Pulmonary artery endothelial cell (primary cell): Measurements from ENCODE around the gene PYGM. TPM values are rescaled to one million over a fixed set of nuclear protein-coding genes. Genes with fewer than 3 reads are reported as not detected.

ENCODE experiments used
- DNase-seq: peaks from one replicate; pipeline ENCODE4 v3.0.0-alpha.2; 2011; ENCODE audit warnings: low read depth, low spot score
- total RNA-seq: library from RNA; depleted of rRNA; stranded (reverse); fragments of >200 nt; gene quantifications from 2 replicates; pipeline ENCODE4 v1.2.3, GENCODE V29; 2014

The PYGM gene
- total RNA-seq, 1 donor from 2014 or later: 0.13 TPM

GRCh38 chr11:64791781-64792291, 32.1 kb upstream of the PYGM start:
- DNase-seq: no peak

GRCh38 chr11:64790205-64791095, 30.7 kb upstream of the PYGM start:
- DNase-seq: no peak

- no peak for DNase-seq
Measured at GRCh38 chr11:64789331-64790204, 29.8 kb upstream of the PYGM start.

GRCh38 chr11:64788321-64789215, 28.8 kb upstream of the PYGM start:
- no peak for DNase-seq

- no peak for DNase-seq
Measured at GRCh38 chr11:64787526-64788320, 27.9 kb upstream of the PYGM start.

GRCh38 chr11:64786308-64786707, 26.5 kb upstream of the PYGM start:
- DNase-seq: no peak

- no peak for DNase-seq
Measured at GRCh38 chr11:64784813-64785581, 25.2 kb upstream of the PYGM start.

GRCh38 chr11:64778473-64779298, 18.9 kb upstream of the PYGM start, which contains the start of gene SF1:
Gene SF1 (minus strand): TSS chr11:64778542. CDS start chr11:64778392, 150 bp downstream.
- peak; percentile 98 for DNase-seq

- DNase-seq: no peak
Measured at GRCh38 chr11:64778223-64778472, 18.4 kb upstream of the PYGM start.

- no peak for DNase-seq
Measured at GRCh38 chr11:64777449-64778222, 17.9 kb upstream of the PYGM start.

GRCh38 chr11:64776875-64777274, 17.1 kb upstream of the PYGM start:
- no peak for DNase-seq

- no peak for DNase-seq
Measured at GRCh38 chr11:64776425-64776824, 16.7 kb upstream of the PYGM start.

GRCh38 chr11:64774144-64774543, 14.4 kb upstream of the PYGM start:
- no peak for DNase-seq

GRCh38 chr11:64772303-64773018, 12.7 kb upstream of the PYGM start:
- DNase-seq: no peak

GRCh38 chr11:64771861-64772260, 12.1 kb upstream of the PYGM start:
- DNase-seq: no peak

GRCh38 chr11:64770120-64770519, 10.3 kb upstream of the PYGM start:
- DNase-seq: no peak

GRCh38 chr11:64769283-64769682, 9.5 kb upstream of the PYGM start:
- DNase-seq: no peak
